Keratinocyte (primary cell): ENCODE measurements around the gene BPTF.

Experiments used
- EZH2 ChIP-seq: IDR thresholded peaks from one replicate; pipeline ENCODE4 v1.6.1; 2012; ENCODE audit warnings: inconsistent platforms, mild to moderate bottlenecking, low read length, moderate library complexity
- TF ChIP-seq, protein P1 (sequence below), 3 experiments: IDR thresholded peaks in 1 of 3; conservative IDR thresholded peaks in 1 of 3; optimal IDR thresholded peaks in 1 of 3; 2 replicates in 2 of 3; 3 replicates in 1 of 3; pipeline versions ENCODE3 to v1.5.1; 2011; ENCODE audit warnings: low read length in 3 of 3, mild to moderate bottlenecking in 3 of 3, moderate library complexity in 2 of 3, control low read depth in 1 of 3, inconsistent platforms in 1 of 3; ENCODE audit not compliant: insufficient read depth in 2 of 3; ENCODE audit errors: extremely low read depth in 1 of 3

DNA sequence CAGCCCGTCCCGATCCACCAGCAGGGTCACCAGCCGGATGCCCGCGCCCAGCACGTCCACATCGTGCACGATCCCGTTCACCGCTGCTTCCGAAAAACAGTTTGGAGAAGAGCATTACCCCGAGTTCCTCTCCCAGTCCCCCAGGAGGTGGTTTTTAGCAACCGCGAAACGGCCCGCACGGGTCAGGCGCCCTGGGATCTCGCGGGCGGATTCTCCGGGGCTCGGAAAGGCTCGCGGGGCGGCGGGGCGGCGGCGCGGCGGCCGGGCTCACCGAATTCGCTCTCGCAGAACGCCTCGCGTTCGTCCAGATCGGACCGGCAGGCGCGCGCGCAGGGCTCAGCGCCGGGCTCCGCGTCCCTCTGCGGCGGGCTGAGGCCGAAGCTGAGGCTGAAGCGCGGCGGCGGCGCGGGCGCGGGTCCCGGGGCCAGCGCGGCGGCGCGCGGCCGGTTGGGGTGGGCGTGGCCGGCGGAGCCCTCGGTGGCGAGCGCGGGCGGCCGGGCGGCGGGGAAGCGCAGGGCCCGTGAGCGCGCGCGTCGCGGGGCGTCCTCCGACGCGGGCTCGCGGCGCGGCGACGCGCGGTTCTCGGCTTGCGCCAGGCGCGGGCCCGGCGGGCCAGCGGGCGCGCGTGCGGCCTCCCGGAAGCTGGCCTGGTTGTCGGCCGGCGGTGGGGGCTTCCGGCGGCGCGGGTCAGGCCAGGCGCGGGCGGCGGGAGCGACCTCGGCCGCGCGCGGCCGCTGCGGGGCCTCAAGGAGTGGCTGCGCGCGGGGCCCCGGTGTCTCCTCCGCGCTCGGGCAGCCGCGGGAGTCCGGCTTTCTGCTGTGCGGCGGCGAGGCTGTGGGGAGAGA, 168.1 kb downstream of the BPTF start:
- TF ChIP-seq, protein P1, sequence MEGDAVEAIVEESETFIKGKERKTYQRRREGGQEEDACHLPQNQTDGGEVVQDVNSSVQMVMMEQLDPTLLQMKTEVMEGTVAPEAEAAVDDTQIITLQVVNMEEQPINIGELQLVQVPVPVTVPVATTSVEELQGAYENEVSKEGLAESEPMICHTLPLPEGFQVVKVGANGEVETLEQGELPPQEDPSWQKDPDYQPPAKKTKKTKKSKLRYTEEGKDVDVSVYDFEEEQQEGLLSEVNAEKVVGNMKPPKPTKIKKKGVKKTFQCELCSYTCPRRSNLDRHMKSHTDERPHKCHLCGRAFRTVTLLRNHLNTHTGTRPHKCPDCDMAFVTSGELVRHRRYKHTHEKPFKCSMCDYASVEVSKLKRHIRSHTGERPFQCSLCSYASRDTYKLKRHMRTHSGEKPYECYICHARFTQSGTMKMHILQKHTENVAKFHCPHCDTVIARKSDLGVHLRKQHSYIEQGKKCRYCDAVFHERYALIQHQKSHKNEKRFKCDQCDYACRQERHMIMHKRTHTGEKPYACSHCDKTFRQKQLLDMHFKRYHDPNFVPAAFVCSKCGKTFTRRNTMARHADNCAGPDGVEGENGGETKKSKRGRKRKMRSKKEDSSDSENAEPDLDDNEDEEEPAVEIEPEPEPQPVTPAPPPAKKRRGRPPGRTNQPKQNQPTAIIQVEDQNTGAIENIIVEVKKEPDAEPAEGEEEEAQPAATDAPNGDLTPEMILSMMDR (optimal IDR thresholded peaks at IDR 0.05 in 1 of 3, IDR thresholded peaks at IDR 0.05 in 1 of 3, conservative IDR thresholded peaks at IDR 0.05 in 1 of 3; ENCODE audit: extremely low read depth in 1 of 3, insufficient read depth in 2 of 3, low read length in 3 of 3): no peak
- TF ChIP-seq EZH2: no peak
